Type B pancreatic cell (in vitro differentiated cells): ENCODE measurements around the gene ITSN2. TPM values are rescaled to one million over a fixed set of nuclear protein-coding genes. Genes with fewer than 3 reads are reported as not detected.

Experiments used
- DNase-seq: peaks from one replicate; pipeline ENCODE4 v3.0.0; 2021; ENCODE audit warnings: mixed read lengths; ENCODE audit not compliant: unreplicated experiment; ENCODE audit errors: extremely low spot score
- H3K27ac Mint-ChIP-seq: 2 replicates; pipeline ENCODE4 v1.8.0; 2021; ENCODE audit warnings: mild to moderate bottlenecking, mixed read lengths
- H3K27me3 Mint-ChIP-seq: 2 replicates; pipeline ENCODE4 v1.8.0; 2021; ENCODE audit warnings: mixed read lengths
- H3K36me3 Mint-ChIP-seq: 2 replicates; pipeline ENCODE4 v1.8.0; 2021; ENCODE audit warnings: mixed read lengths
- H3K4me1 Mint-ChIP-seq: one replicate; pipeline ENCODE4 v1.8.0; 2021; ENCODE audit warnings: mixed read lengths; ENCODE audit not compliant: unreplicated experiment
- H3K4me3 Mint-ChIP-seq: 2 replicates; pipeline ENCODE4 v1.8.0; 2021; ENCODE audit warnings: mild to moderate bottlenecking, mixed read lengths
- H3K9me3 Mint-ChIP-seq: 2 replicates; pipeline ENCODE4 v1.8.0; 2021; ENCODE audit warnings: mixed read lengths
- CTCF ChIP-seq: fragments of 200-600 bp; sonication (generic); conservative IDR thresholded peaks from 2 replicates; pipeline ENCODE4 v1.5.0; 2021; ENCODE audit warnings: antibody characterized with exemption, mild to moderate bottlenecking
- total RNA-seq: library from RNA; stranded (reverse); gene quantifications from 2 replicates; pipeline ENCODE4 v1.2.1, GENCODE V29; 2021; ENCODE audit warnings: low replicate concordance

The ITSN2 gene
- total RNA-seq, 1 donor from 2014 or later, result 18.9 TPM

DNA sequence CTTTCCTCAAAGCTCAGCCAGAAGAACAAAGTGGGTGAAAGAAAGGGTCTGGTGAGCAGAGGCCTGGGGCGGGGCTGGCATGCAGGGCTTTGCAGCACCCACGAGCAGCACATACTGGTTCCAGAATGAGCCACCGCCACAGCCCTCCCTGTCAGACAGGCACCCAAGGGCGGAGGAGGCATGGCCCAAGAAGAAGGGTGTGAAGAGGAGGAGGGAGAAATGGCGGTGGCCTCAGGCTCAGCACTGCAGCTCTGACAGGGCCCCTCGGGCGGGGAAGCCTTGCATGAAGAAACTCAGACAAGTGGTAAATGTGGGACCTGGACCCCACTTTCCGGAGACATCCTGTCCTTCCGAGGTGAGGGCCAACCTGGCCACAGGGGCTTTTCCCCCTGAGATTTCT lies 169.8 kb downstream of the ITSN2 start:
- Mint-ChIP-seq H3K36me3 (no peaks in the 10 kb centered on the region), H3K4me1 (peaks cover 6% of the 10 kb centered on the region), H3K4me3 (no peak overlapping the region), H3K27me3 (no peaks in the 10 kb centered on the region), H3K9me3 (peaks cover 13% of the 10 kb centered on the region), H3K27ac (no peak overlapping the region)
- DNase-seq, result no peak
- no peak for TF ChIP-seq CTCF

- H3K27ac Mint-ChIP-seq, result no peak overlapping the region
- H3K4me3 Mint-ChIP-seq, result no peak overlapping the region
- no peaks in the 10 kb centered on the region for H3K27me3 Mint-ChIP-seq
- no peaks in the 10 kb centered on the region for H3K36me3 Mint-ChIP-seq
- peaks cover 13% of the 10 kb centered on the region for H3K9me3 Mint-ChIP-seq
- DNase-seq, result no peak
- no peak for TF ChIP-seq CTCF
- H3K4me1 Mint-ChIP-seq, result peaks cover 6% of the 10 kb centered on the region
These were observed 170.8 kb downstream of the ITSN2 start for GRCh38 chr2:24189551-24189950.

GRCh38 chr2:24183366-24184069 lies 176.8 kb downstream of the ITSN2 start:
- H3K36me3 Mint-ChIP-seq, result no peaks in the 10 kb centered on the region
- DNase-seq, result no peak
- H3K27me3 Mint-ChIP-seq, result no peaks in the 10 kb centered on the region
- TF ChIP-seq CTCF, result no peak
- H3K4me1 Mint-ChIP-seq, result no peaks in the 10 kb centered on the region
- H3K27ac Mint-ChIP-seq, result no peak overlapping the region
- no peak overlapping the region for H3K4me3 Mint-ChIP-seq
- H3K9me3 Mint-ChIP-seq, result peaks cover 7% of the 10 kb centered on the region

- H3K27ac Mint-ChIP-seq, result no peak overlapping the region
- no peaks in the 10 kb centered on the region for H3K27me3 Mint-ChIP-seq
- H3K4me3 Mint-ChIP-seq, result no peak overlapping the region
These were observed 177.8 kb downstream of the ITSN2 start for GRCh38 chr2:24182507-24182906.

GRCh38 chr2:24181849-24182248 lies 178.5 kb downstream of the ITSN2 start:
- H3K4me1 Mint-ChIP-seq, result no peaks in the 10 kb centered on the region
- DNase-seq, result no peak

More at GRCh38 chr2:24182507-24182906, 177.8 kb downstream of the ITSN2 start:
- H3K36me3 Mint-ChIP-seq, result no peaks in the 10 kb centered on the region
- no peaks in the 10 kb centered on the region for H3K4me1 Mint-ChIP-seq
- TF ChIP-seq CTCF, result no peak
- no peak for DNase-seq
- H3K9me3 Mint-ChIP-seq, result peaks cover 7% of the 10 kb centered on the region

More at GRCh38 chr2:24181849-24182248, 178.5 kb downstream of the ITSN2 start:
- H3K27me3 Mint-ChIP-seq, result no peaks in the 10 kb centered on the region
- no peak overlapping the region for H3K4me3 Mint-ChIP-seq
- H3K27ac Mint-ChIP-seq, result no peak overlapping the region
- TF ChIP-seq CTCF, result no peak
- H3K36me3 Mint-ChIP-seq, result no peaks in the 10 kb centered on the region
- H3K9me3 Mint-ChIP-seq, result peaks cover under 1% of the 10 kb centered on the region
